ENCODE data around the gene ZSWIM8.

DNA sequence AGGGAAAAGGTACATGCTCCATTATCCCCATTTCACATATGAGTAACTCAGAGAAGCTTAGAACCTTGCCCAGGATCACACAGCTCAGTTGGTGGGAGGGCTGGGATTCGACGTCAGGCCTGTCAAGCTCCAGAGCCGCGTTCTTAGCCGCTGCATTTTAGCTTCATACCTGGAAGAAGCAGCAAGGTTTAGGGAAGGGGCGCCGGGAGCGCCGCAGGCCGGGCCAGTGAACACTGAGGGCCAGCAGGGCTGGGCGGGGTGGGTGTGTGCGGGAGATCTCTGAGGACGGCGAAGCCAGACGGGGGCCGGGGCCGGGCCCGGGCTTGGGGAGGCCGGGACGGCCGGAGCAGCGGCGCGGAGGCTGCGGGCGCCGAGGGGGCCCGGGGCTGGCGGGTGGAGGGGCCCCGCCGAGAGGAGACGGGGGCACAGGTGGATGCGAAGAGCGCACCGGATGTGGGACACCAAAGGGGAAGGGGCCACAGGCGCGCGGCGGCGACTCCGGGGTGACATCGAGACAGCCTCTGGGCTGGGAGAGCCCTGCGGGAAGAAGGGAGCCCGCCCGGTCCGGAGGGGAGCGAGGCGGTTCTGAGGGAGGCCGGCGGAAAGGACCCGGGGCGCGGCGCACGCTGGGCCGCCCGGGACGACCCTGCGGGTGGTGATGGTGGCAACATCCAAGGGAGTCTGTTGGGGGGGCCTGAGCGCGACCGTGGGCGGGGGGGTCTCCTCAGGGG is 25.5 kb downstream of the ZSWIM8 start:
- TF ChIP-seq KDM1A (IDR thresholded peaks at IDR 0.05; ENCODE audit: low read depth), result no peak
- TF ChIP-seq CBX2 (IDR thresholded peaks at IDR 0.05; ENCODE audit: borderline replicate concordance, low read depth), result no peak
- no peak for TF ChIP-seq NR3C1 (IDR thresholded peaks at IDR 0.05)
- TF ChIP-seq, protein P1, sequence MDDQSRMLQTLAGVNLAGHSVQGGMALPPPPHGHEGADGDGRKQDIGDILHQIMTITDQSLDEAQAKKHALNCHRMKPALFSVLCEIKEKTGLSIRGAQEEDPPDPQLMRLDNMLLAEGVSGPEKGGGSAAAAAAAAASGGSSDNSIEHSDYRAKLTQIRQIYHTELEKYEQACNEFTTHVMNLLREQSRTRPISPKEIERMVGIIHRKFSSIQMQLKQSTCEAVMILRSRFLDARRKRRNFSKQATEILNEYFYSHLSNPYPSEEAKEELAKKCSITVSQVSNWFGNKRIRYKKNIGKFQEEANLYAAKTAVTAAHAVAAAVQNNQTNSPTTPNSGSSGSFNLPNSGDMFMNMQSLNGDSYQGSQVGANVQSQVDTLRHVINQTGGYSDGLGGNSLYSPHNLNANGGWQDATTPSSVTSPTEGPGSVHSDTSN (IDR thresholded peaks at IDR 0.05), result no peak
- TF ChIP-seq, protein P2, sequence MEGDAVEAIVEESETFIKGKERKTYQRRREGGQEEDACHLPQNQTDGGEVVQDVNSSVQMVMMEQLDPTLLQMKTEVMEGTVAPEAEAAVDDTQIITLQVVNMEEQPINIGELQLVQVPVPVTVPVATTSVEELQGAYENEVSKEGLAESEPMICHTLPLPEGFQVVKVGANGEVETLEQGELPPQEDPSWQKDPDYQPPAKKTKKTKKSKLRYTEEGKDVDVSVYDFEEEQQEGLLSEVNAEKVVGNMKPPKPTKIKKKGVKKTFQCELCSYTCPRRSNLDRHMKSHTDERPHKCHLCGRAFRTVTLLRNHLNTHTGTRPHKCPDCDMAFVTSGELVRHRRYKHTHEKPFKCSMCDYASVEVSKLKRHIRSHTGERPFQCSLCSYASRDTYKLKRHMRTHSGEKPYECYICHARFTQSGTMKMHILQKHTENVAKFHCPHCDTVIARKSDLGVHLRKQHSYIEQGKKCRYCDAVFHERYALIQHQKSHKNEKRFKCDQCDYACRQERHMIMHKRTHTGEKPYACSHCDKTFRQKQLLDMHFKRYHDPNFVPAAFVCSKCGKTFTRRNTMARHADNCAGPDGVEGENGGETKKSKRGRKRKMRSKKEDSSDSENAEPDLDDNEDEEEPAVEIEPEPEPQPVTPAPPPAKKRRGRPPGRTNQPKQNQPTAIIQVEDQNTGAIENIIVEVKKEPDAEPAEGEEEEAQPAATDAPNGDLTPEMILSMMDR (IDR thresholded peaks at IDR 0.05), result no peak
- no peak for TF ChIP-seq RAD21 (conservative IDR thresholded peaks at IDR 0.05 in 1 of 2, IDR thresholded peaks at IDR 0.05 in 1 of 2)
- no peak for TF ChIP-seq RFX5 (IDR thresholded peaks at IDR 0.05)
- no peak for TF ChIP-seq POLR2A (IDR thresholded peaks at IDR 0.05; ENCODE audit: low read length)
- TF ChIP-seq, protein P3, sequence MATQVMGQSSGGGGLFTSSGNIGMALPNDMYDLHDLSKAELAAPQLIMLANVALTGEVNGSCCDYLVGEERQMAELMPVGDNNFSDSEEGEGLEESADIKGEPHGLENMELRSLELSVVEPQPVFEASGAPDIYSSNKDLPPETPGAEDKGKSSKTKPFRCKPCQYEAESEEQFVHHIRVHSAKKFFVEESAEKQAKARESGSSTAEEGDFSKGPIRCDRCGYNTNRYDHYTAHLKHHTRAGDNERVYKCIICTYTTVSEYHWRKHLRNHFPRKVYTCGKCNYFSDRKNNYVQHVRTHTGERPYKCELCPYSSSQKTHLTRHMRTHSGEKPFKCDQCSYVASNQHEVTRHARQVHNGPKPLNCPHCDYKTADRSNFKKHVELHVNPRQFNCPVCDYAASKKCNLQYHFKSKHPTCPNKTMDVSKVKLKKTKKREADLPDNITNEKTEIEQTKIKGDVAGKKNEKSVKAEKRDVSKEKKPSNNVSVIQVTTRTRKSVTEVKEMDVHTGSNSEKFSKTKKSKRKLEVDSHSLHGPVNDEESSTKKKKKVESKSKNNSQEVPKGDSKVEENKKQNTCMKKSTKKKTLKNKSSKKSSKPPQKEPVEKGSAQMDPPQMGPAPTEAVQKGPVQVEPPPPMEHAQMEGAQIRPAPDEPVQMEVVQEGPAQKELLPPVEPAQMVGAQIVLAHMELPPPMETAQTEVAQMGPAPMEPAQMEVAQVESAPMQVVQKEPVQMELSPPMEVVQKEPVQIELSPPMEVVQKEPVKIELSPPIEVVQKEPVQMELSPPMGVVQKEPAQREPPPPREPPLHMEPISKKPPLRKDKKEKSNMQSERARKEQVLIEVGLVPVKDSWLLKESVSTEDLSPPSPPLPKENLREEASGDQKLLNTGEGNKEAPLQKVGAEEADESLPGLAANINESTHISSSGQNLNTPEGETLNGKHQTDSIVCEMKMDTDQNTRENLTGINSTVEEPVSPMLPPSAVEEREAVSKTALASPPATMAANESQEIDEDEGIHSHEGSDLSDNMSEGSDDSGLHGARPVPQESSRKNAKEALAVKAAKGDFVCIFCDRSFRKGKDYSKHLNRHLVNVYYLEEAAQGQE (IDR thresholded peaks at IDR 0.05), result no peak
